OCI-LY7 (cell line): ENCODE measurements around the gene MCTP2. TPM values are rescaled to one million over a fixed set of nuclear protein-coding genes. Genes with fewer than 3 reads are reported as not detected.
A peak's percentile ranks its signal among the peaks of the same experiment; 100 is the strongest.

Experiments used
- BruUV-seq: library from RNA; stranded (reverse); fragments of 400-500 nt; replicated peaks from 2 replicates; lab custom pipeline; 2021; lab: Mats Ljungman, UMichigan
- CTCF ChIA-PET: fragments of 300-600 bp; sonication (Branson Sonifier 250); formaldehyde crosslinking; loops from one replicate; lab custom pipeline; 2022; ENCODE audit warnings: antibody characterized with exemption; ENCODE audit not compliant: unreplicated experiment; lab: Charles Lee
- POLR2A ChIA-PET: fragments of 300-600 bp; sonication (Branson Sonifier 250); formaldehyde crosslinking; loops from one replicate; lab custom pipeline; 2022; ENCODE audit warnings: antibody characterized with exemption; lab: Charles Lee
- DNase-seq: peaks from one replicate; pipeline ENCODE4 v3.0.0-alpha.2; 2015; ENCODE audit warnings: low spot score
- H2AFZ ChIP-seq: fragments of 200-600 bp; sonication (generic), shearing (Covaris generic); 2 replicates; pipeline ENCODE4 v1.6.1; 2014; ENCODE audit warnings: mild to moderate bottlenecking, antibody characterized with exemption, low read length, moderate library complexity
- H3K27ac ChIP-seq: fragments of 200-600 bp; sonication (generic); 2 replicates; pipeline ENCODE4 v1.5.1; 2014; ENCODE audit warnings: mixed run types, low read depth, mild to moderate bottlenecking, moderate library complexity, low read length, inconsistent platforms; ENCODE audit not compliant: poor library complexity, severe bottlenecking
- H3K36me3 ChIP-seq: fragments of 200-600 bp; sonication (generic); 2 replicates; pipeline ENCODE4 v1.6.1; 2014; ENCODE audit warnings: mild to moderate bottlenecking, antibody characterized with exemption, low read length, moderate library complexity, mixed read lengths; ENCODE audit not compliant: insufficient read depth
- H3K4me1 ChIP-seq: fragments of 200-600 bp; sonication (generic); 2 replicates; pipeline ENCODE4 v1.5.1; 2014; ENCODE audit warnings: mild to moderate bottlenecking, low read length; ENCODE audit not compliant: insufficient read depth, poor library complexity, severe bottlenecking
- H3K4me2 ChIP-seq: fragments of 200-600 bp; sonication (generic); 2 replicates; pipeline ENCODE4 v1.6.1; 2014; ENCODE audit warnings: mild to moderate bottlenecking, low read length
- H3K4me3 ChIP-seq: fragments of 200-600 bp; sonication (generic); 2 replicates; pipeline ENCODE4 v1.5.1; 2014; ENCODE audit warnings: mild to moderate bottlenecking, low read depth, low read length; ENCODE audit not compliant: poor library complexity, severe bottlenecking
- H3K79me2 ChIP-seq: fragments of 200-600 bp; sonication (generic); 2 replicates; pipeline ENCODE4 v1.6.1; 2016; ENCODE audit warnings: low read depth, mild to moderate bottlenecking, low read length, moderate library complexity, mixed read lengths; ENCODE audit not compliant: insufficient read depth
- H3K9me2 ChIP-seq: fragments of 200-600 bp; sonication (generic); 2 replicates; pipeline ENCODE4 v1.6.1; 2016; ENCODE audit warnings: mild to moderate bottlenecking, low read length, mixed read lengths; ENCODE audit not compliant: insufficient read depth
- H3K9me3 ChIP-seq: fragments of 200-600 bp; sonication (generic); 2 replicates; pipeline ENCODE4 v1.6.1; 2014; ENCODE audit warnings: mild to moderate bottlenecking, mixed run types, low read length, mixed read lengths
- H4K20me1 ChIP-seq: fragments of 200-600 bp; sonication (generic); 2 replicates; pipeline ENCODE4 v1.6.1; 2014; ENCODE audit warnings: mild to moderate bottlenecking, antibody characterized with exemption, low read length, moderate library complexity, mixed read lengths; ENCODE audit not compliant: insufficient read depth
- CTCF ChIP-seq: fragments of 200-600 bp; sonication (generic); conservative IDR thresholded peaks from 2 replicates; pipeline ENCODE4 v1.5.1; 2014; ENCODE audit warnings: mild to moderate bottlenecking, antibody characterized with exemption, low read length, moderate library complexity, mixed read lengths
- EZH2phosphoT487 ChIP-seq: fragments of 200-600 bp; sonication (generic); IDR thresholded peaks from 2 replicates; pipeline ENCODE4 v1.6.1; 2018; ENCODE audit warnings: low read depth, borderline replicate concordance, mild to moderate bottlenecking, mixed run types, antibody characterized with exemption, low read length, moderate library complexity, mixed read lengths
- intact Hi-C: fragments of 100-400 bp; cut with micrococcal nuclease; formaldehyde crosslinking; loops from one replicate; pipeline ENCODE4 v1.10.0; 2022; ENCODE audit not compliant: unreplicated experiment
- total RNA-seq, 2 experiments: library from RNA; depleted of rRNA in 1 of 2; stranded (reverse); fragments of >200 nt in 1 of 2; shearing (Covaris generic) in 1 of 2; gene quantifications; 2 replicates each; pipeline ENCODE4 v1.2.3, GENCODE V29; 2014 to 2022

The MCTP2 gene
- total RNA-seq, 2 experiments from 2014 or later = 73.2 to 90.6 TPM

- Histone ChIP-seq H3K36me3 (peaks cover 55% of the 10 kb centered on the region), H4K20me1 (no peaks in the 10 kb centered on the region), H3K9me2 (no peaks in the 10 kb centered on the region), H3K4me2 (peak overlapping the region; percentile 75), H3K4me1 (peaks cover 63% of the 10 kb centered on the region), H3K79me2 (peaks cover 69% of the 10 kb centered on the region; the same call in 1 of the 2 replicates), H3K27ac (peak overlapping the region; percentile 96), H3K9me3 (peaks cover 41% of the 10 kb centered on the region), H2AFZ (peak overlapping the region; percentile 4; the same call in 1 of the 2 replicates), H3K4me3 (peak overlapping the region; percentile 60)
- ChIA-PET POLR2A (interaction anchor here (0.7 to 7.3 kb wide), 25 partner anchors 9 to 1237 kb away, joined by 3 to 83 read pairs (median 8); partner anchors contain the start of gene MCTP2), CTCF (interaction anchor here (0.6 to 1.9 kb wide), 7 partner anchors 9 to 56 kb away, joined by 3 to 7 read pairs (median 4); no protein-coding TSS in a partner anchor)
- TF ChIP-seq EZH2phosphoT487 (no peak), CTCF (peak; percentile 57; the same call in 1 of the 2 replicates)
- no TSS peak for BruUV-seq
- intact Hi-C loops = loop anchor here (1.0 to 2.0 kb wide), 4 partner anchors 9 to 56 kb away; no protein-coding TSS in a partner anchor
- DNase-seq = peak; percentile 93
Measured at GRCh38 chr15:94287794-94288246, 56.5 kb downstream of the MCTP2 start.

GRCh38 chr15:94290730-94291129 lies 59.4 kb downstream of the MCTP2 start:
- BruUV-seq = no TSS peak
- no peak overlapping the region for H3K27ac ChIP-seq
- peaks cover 56% of the 10 kb centered on the region for H3K4me1 ChIP-seq
- peaks cover 41% of the 10 kb centered on the region for H3K9me3 ChIP-seq
- H3K36me3 ChIP-seq = peaks cover 40% of the 10 kb centered on the region
- peaks cover 59% of the 10 kb centered on the region; the same call in 1 of the 2 replicates for H3K79me2 ChIP-seq
- H2AFZ ChIP-seq = no peak overlapping the region
- intact Hi-C loops = no loop called here
- no peak overlapping the region for H3K4me2 ChIP-seq
- no peak overlapping the region for H3K4me3 ChIP-seq
- ChIA-PET POLR2A (interaction anchor here (0.9 to 7.3 kb wide), 6 partner anchors 9 to 60 kb away, joined by 3 to 65 read pairs (median 8); partner anchors contain the start of gene MCTP2), CTCF (no interaction called here)
- TF ChIP-seq CTCF (no peak), EZH2phosphoT487 (no peak)
- H4K20me1 ChIP-seq = no peaks in the 10 kb centered on the region
- no peaks in the 10 kb centered on the region for H3K9me2 ChIP-seq
- DNase-seq = no peak
